Myocyte (in vitro differentiated cells): ENCODE results near the gene ZNF274. TPM values are rescaled to one million over a fixed set of nuclear protein-coding genes. Genes with fewer than 3 reads are reported as not detected.
"Not testable (repeated sequence)": the region's sequence is repeated elsewhere in the genome, so short reads cannot be mapped to it uniquely, and the experiment has no call there.

Source experiments
- DNase-seq: peaks from one replicate; pipeline ENCODE4 v3.0.0-alpha.2; 2012; ENCODE audit warnings: low read depth
- polyA plus RNA-seq: library from polyadenylated mRNA; unstranded; fragments of >200 nt; gene quantifications from one replicate; pipeline ENCODE4 v1.2.1, GENCODE V29; 2012; ENCODE audit warnings: missing spikeins
- total RNA-seq: library from RNA; depleted of rRNA; stranded (reverse); fragments of >200 nt; gene quantifications from 2 replicates; pipeline ENCODE4 v1.2.3, GENCODE V29; 2014

ZNF274 gene
- 13.8 and 15.2 TPM in 2 replicates for total RNA-seq
- 12.2 TPM for polyA plus RNA-seq

GRCh38 chr19:58182989-58183816, at the start of gene ZNF274:
TSS of gene ZNF274 (plus strand) at chr19:58183061. CDS start at chr19:58183966, 905 bp downstream.
- peak; percentile 82 for DNase-seq

- DNase-seq, result no peak
These were observed 48.6 kb upstream of the ZNF274 start for GRCh38 chr19:58134244-58134643.

- DNase-seq, result no peak
These were observed 37.0 kb upstream of the ZNF274 start for GRCh38 chr19:58145849-58146248.

GRCh38 chr19:58147475-58147874, 35.4 kb upstream of the ZNF274 start:
- DNase-seq, result not testable (repeated sequence)

GRCh38 chr19:58150328-58150921, 32.4 kb upstream of the ZNF274 start, which contains the start of gene ZNF329:
TSS of gene ZNF329 (minus strand) at chr19:58150789. CDS start at chr19:58129503, 21,286 bp downstream.
- peak; percentile 73 for DNase-seq

GRCh38 chr19:58153386-58153785, 29.5 kb upstream of the ZNF274 start:
- no peak for DNase-seq

GRCh38 chr19:58154287-58154678, 28.6 kb upstream of the ZNF274 start:
- peak; percentile 51 for DNase-seq

GRCh38 chr19:58154679-58155648, 27.9 kb upstream of the ZNF274 start:
- DNase-seq, result peak; percentile 96

GRCh38 chr19:58157045-58157728, 25.7 kb upstream of the ZNF274 start:
- no peak for DNase-seq

- no peak for DNase-seq
These were observed 16.6 kb upstream of the ZNF274 start for GRCh38 chr19:58166268-58166667.

- DNase-seq, result no peak
These were observed 16.1 kb upstream of the ZNF274 start for GRCh38 chr19:58166708-58167280.

- no peak for DNase-seq
These were observed 12.0 kb upstream of the ZNF274 start for GRCh38 chr19:58170860-58171259.

GRCh38 chr19:58181902-58182576, 822 bp upstream of the ZNF274 start:
- DNase-seq, result peak; percentile 32

- DNase-seq, result no peak
These were observed 278 bp upstream of the ZNF274 start for GRCh38 chr19:58182577-58182988.

GRCh38 chr19:58183817-58184215, 955 bp downstream of the ZNF274 start:
- DNase-seq, result no peak

GRCh38 chr19:58196901-58197616, 14.2 kb downstream of the ZNF274 start:
- peak; percentile 23 for DNase-seq

GRCh38 chr19:58203814-58204475, 21.1 kb downstream of the ZNF274 start:
- no peak for DNase-seq

GRCh38 chr19:58204566-58204965, 21.7 kb downstream of the ZNF274 start:
- DNase-seq, result no peak

GRCh38 chr19:58209577-58209976, 26.7 kb downstream of the ZNF274 start:
- DNase-seq, result no peak
